HPDE6-E6E7 (cell line): ENCODE measurements around the gene CYTH4.

ENCODE experiments used
- DNase-seq: peaks from one replicate; pipeline ENCODE4 v3.0.0; 2011; ENCODE audit warnings: missing footprints; ENCODE audit errors: extremely low spot score

CYTH4 gene

DNA sequence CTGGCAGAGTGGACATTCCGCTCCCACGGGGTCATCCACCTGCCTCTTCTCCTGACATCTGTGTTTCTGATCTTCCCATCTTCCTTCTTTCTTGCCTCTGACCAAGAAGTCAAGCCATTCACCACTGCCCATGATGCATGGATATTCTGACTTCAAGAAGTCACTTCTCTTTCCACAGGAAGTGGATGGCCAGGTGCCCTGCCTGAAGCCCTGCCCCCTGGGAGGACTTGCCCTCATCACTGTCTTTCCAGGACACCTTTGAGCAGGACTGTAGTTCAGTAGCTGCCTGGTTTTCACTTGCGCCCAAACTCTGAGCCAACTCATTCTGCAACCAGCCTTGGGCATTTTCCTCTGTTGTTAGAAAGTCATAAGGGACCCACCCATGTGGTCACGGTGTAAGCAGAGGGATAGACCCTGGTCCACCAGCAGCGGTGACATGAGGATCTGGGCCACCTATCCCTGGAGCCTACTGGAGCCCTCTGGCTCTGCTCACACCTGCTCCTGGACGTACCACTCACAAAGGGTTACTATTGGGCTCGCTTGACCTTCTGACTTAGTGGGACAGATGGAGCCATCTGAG is 6.9 kb downstream of the CYTH4 start:
- DNase-seq: no peak

DNA sequence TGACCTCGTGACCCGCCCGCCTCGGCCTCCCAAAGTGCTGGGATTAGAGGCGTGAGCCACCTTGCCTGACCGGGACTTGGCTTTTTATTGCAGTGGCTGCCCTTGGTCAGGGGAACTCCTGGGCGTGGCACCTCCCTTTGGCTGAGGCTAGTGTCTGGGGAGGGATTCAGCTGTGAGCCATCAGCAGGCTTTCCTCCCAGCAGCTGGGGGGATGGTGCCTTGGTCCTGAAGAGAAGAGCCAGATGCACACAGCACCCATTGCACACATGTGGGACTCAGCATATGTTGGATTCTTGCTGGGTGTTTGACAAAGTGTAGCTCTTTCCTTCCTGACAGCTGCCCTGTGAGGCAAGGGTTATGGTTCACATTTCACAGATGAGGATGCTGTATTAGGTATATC is 8.4 kb downstream of the CYTH4 start:
- no peak for DNase-seq

DNA sequence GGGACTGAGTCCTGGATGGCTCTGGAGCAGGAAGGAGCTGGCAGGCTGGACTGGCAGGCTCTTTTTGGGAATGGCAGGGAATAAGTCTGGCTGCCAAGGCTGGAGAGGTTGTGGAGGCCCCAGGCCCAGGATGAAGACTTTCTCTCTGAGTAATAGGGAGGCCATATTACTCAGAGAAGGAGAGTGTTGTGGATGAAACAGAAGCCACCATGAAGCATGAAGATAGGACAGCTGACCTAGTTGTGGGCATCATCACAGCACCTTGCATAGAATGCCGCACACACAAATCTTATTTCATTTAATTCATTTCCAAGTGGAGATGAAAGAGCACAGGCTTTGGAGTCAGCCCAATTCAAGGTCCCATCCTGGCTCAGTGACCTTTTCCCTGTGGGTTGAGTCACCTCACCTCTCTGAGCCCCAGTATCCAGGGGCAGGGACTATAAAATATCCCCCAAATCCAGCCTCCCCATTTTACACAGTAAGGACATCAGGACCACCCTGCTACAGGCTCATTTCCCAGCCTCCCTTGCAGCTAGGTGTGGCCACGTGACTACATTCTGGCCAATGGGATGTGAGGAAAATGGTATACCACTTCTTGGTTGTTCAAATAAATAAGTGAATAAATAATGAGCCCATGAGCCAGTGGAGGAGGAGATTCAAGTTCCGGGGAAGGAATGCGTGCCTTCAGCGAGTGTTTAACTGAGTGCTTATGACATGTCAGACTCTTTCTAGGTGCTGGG is 9.4 kb downstream of the CYTH4 start:
- DNase-seq: no peak

DNA sequence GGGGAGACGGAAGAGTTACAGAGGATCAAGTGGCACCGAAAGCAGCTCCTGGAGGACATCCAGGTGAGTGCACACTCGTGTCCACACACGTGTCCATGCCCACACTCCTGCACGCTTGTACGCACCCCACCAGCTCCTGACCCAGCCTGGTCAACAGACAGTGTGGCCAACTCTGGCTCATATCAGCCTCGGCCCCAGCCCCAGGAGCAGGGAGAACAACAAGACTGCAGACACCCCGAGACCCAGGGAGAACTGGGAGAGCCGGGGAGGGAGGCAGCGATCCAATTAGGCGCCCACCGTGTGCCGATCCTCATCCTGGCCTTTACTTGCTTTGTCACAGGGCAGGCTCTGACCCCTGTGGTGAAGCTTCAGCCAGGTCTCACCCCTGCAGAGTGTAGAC is 10.3 kb downstream of the CYTH4 start:
- no peak for DNase-seq

DNA sequence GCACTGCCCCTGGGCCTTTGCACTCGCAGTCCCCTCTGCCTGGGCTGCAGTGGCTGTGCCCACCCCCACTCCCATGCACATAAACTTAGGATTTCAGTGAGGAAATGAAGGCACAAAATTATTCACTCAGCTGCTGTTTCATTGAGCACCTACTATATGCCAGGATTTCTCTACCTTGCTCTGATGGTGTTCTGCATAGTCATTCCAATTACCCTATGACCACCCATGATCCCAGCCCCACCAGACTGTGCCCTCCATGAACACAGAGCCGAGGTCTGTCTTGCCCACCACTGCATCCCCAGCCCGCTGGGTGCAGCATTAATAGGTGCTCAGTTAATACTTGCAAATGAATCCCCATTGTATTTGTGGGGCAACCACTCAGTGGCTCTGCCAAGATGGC is 10.9 kb downstream of the CYTH4 start:
- no peak for DNase-seq

DNA sequence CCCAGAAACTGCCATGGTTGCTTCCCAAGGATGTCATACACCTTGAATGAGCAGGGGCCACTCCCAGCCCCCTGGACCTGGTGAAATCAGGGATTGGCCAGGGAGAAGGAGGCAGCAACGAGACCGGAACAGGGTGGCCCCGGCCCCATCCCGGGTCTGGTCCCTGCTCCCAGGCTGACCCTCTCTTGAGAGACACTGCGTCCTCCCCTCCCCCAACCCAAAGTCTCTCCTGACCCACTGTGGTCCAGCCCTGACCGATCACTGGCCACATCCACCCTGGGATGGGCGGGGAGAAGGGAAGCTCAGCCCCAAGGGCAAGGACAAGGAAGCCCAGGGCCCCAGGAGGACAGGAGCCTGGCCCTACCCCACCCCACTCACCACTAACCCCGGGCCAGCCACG is 12.4 kb downstream of the CYTH4 start:
- no peak for DNase-seq

DNA sequence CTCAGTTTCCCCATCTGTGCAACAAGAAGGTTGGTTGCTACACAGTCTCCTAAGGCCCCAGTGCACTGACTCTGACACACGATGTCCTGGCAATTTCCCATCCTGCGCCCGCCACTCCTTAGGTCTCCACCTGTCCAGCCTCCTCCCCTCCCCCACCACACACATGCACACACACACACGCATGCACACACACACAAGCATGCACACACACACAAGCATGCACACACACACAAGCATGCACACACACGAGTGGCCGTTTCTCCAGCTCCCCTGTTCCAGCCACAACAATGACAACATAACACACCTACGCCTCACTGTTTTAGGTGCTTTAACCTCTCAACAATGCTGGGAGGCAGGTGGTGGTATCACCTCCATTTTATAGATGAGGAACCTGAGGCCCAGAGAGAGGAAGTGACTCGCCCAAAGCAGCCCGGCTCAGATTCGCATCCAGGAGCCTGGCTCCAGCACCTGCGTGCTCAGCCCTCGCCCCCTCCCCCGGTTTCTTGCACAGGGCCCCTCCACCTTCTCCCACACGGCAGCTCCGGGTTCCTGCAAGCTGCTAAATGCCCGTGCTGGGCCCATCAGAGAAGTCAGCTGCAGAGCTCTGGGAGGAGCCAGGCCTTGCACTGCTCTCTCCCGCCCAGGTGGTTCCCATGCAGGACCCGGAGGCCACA is 13.0 kb downstream of the CYTH4 start:
- no peak for DNase-seq

DNA sequence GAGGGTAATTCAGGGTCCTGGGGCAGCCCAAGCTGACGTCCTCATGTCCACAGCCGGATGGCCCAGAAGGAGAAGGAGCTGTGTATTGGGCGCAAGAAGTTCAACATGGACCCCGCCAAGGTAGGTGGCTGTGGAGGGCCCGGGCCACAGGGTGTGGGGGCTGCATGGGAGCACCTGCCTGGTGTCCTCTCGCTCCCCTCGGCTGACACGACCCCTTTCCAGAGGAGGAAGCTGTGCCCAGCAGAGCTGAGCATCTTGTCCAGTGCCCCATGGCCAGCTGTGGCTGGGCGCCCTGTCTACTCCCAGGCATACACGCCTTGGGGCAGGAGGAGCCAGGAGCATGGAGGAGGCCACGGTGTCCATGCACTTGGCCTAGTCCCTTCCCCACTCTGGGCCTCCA is 13.6 kb downstream of the CYTH4 start:
- DNase-seq: no peak

DNA sequence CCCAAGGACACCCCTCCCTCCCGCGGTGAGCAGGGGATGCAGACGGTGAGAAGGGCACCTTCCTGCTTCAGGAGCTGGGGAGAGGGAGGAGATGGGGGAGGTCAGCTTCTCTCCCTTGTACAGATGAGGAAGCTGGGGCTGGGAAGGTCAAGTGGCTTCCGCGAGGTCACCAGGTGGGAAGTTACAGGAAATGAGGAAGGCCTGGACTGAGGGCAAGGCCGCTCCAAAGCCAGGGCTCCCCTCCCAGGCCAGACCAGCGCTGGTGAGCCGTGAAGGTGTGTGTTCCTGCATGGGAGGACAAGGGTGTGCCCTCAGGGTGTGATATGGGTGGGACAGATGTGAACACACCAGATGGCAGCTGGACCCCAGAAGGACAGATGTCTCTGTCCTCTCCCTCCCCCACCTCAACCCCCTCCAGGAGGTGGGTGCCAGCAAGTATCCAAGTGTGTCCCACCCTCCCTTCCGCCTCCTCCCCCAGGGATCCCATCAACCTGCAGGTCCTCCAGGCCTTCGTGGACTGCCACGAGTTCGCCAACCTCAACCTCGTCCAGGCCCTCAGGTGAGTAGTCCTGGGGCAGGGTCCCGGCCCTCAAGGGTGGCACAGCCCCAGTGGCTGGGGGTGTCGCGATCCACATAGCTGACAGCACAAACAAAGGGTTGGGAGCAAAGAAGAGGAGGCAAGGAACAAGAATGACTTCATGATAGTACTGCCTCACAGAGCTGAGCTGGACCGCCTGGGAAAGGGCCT is 16.6 kb downstream of the CYTH4 start:
- DNase-seq: no peak

DNA sequence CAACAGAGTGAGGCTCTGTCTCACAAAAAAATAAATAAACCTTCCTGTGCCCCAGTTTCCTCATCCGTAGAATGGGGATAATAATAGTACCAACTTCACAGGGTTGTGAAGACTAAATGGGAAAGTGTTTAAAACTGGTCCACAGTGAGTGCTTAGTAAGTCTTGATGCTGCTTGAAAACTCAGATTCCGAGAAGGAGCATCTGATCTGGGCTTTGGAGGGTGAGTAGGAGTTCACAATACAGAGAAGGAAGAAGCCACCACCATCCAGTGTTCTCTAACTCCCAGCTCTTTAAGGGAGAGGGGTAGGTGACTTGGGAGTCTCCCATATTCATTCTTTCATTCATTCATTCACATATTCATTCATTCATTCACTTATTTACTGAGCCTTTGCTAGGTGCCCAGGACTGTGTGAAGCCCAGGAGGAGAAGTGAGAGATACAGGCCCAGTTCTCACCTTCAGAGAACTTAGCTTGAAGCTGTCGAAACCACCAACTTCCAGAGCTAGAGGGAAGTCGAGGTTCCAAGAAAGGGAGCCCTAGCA is 17.7 kb downstream of the CYTH4 start:
- no peak for DNase-seq

DNA sequence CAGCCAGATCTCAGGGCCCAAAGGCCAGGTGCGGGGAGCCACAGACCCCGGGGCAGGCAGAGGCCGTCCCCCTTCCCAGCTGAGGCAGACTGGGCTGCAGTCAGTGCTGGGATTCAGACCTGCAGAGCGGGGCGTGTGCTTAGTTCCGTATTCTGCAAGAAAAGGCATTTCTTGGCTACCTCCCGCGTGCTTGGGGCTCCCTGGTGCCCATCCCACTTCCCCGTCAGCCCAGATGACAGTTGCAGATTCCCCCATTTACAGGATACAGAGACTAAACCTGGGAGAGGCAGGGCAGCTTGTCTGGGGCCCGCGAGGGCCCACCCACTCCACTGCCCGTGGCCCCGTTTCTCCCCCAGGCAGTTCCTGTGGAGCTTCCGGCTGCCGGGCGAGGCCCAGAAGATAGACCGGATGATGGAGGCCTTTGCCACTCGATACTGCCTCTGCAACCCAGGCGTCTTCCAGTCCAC is 18.3 kb downstream of the CYTH4 start:
- no peak for DNase-seq

DNA sequence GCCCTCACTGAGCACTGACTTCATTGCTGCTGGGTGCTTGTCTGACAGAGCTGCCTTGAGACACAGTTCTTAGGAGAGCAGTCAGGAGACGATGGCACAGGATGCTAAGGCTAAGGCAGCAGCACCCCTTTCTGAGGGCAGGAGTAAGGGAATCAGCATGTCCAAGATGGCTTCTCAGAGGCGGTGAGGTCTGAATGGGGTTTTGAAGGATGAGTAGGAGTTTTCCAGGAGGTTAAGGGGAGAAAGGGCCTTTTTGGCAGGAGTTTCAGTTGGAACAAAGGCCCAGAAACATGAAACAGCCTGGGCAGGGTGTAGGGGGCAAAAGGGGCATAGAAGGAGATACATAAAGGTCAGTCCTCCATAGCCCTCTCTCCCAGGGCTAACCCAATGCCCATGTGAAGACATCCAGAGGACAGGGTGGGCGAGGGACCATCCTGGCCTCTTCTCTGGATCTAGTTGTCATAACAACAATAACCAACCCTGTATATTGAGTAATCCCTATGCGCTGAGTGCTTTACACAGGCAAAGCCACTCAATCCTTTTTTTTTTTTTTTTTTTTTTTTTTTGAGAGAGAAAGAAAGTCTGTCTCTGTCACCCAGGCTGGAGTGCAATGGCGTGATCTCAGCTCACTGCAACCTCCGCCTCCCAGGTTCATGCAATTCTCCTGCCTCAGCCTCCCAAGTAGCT is 19.0 kb downstream of the CYTH4 start:
- no peak for DNase-seq

DNA sequence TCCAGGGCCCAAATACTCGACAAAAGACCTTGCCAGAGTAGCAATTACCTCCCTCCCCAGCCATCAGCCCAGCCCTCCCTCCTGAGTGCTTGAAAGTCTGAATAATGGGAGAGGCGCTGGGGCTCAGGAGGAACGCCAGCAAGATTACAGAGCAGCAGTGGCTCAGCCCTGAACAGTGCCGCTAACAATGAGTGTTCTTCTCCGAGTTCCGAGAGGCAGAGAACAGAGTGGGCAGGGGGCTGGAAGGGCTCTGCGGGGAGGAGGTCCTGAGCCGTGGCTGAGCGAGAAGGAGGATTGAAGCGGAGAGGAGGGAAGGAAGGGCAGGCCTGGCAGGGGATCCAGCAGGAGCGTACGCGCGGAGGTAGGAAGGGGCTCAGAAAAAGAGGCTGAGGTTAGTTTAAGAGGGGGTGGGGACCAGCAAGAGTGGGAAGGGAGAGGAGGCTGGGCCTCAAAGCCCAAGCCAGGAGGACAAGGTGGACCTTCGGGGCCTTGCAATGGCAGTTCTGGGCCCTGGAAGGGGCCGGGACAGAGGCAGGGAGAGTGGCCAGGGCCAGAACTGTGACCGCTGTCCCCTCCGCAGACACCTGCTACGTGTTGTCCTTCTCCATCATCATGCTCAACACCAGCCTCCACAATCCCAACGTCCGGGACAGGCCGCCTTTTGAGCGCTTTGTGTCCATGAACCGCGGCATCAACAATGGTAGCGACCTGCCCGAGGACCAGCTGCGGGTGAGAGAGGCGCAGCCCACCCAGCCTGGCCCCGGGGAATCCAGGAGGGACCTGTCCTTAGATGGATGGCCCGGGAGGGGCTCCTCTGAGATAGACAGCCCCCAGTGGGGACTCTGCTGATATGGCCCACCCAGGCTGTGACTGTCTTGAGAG is 20.6 kb downstream of the CYTH4 start:
- DNase-seq: no peak

DNA sequence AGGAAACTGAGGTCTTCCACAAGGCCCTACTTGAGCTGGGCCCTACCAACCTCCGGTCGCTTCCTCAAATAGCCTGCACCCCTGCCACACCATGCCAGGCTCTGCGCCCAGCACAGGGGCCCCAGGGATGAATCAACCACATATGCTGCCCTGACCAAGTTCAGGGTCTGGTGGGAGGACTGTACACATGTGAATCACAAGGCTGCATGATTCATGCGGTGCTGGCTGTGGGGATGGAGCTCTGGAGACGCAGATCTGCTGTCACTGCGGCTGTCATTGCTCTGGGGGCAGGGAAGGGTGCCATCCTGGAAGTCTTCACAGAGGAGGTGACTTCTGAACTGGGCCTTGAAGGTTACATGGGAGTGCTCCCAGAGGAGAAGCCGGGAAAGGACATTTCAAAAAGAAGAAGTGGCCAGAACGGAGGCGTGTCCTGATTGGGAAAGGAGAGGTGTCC is 21.5 kb downstream of the CYTH4 start:
- peak; percentile 92 for DNase-seq

DNA sequence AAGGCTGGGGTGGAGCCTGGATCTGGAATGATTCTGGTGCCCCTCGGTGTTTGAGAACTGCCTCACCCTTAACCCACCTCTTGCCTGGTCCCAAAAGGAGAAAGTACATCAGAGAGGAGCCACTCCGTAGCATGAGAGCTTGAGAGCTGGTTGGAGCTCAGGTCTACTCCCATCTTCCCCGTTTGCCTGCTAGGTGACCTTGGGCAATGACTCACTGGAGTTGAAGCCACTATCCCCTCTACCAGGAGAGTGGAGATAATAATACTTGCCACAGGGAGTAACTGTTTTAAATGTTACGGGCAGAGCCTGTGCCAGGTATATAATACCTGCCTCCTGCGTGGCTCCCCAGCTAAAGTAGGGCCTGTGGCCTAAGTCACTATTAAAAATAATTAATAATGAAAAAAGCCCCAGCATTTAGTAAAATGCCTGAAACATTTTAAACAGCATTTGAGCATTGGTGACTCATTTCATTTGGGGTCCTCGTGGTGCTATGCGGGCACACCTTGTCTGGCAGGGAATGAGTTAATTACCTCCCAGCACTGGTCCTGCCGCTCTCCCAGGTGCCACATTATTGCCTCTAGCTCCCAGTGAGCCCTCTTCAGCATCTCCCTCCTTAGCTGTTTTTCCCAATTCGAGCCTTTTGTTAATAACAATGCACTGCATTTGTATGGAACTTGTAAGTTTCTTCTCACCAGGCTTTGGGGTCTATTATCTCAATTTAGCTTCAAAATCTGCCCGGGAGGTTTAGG is 22.5 kb downstream of the CYTH4 start:
- DNase-seq: no peak

DNA sequence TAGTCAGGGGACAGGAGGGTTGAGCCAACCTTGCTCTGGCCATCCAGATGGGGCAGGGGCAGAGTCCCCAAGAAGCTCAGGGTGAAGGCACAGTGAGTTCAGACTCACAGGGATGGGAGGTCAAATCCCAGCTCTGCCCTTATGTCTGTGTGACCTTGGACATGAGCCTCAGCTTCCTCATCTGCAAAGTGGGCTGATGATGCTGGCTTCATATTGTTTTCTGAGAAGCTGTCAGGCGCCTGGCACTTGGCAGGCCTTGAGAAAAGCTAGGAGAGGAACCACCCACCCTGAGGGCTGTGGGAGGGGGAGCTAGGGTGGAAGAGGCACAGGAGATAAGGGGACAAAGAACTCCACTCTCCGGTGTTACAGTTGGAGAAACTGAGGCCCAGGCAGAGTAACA is 23.6 kb downstream of the CYTH4 start:
- no peak for DNase-seq

DNA sequence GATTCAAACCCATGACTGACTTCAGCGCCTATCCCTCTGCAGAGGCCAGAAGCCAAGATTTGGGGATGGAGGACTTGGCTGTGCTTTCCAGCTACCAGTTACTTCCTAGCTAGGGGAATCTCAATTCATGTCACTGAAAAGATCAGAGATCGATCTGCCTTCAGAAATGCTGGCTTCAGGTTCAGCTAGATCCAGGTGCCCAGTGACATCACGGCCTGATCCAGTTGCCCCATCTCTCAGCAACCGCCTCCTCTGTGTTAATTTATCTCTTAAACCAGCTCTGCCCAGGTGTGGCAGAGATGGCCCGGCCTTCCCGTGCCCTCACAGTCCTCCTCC is 24.2 kb downstream of the CYTH4 start:
- DNase-seq: no peak

DNA sequence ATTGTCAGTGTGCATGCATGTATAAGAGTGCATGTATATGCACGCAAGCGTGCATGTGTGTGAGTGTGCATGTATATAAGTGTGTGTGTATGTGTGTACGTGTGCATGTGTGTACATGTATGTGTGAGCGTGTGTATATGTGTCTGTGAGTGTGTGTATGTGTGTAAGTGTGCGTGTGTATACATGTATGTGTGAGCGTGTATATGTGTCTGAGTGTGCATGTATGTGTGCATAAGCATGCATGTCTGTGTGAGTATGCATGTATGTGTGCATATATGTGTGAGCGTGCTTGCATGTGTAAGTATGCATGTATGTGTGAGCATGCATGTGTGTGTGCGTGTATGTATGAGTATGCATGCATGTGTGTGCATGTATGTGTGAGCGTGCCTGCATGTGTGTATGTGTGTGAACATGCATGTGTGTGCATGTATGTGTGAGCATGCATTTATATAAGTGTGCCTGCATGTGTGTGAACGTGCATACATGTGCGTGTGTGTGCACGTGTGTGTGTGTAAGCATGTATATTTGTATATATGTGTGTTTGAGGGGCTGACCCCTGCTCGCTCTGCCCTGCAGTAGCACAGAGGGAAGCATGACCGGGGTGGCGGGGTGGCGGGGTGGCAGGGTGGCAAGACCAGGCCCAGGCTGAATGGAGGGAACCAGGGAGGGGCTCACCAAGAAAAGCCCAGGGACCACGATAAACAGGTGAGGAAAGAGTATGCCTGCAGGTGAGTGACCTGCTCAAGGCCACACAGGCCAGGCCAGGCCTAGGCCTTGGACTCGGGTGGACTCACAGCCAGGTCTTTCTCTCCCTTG is 26.3 kb downstream of the CYTH4 start:
- no peak for DNase-seq
